MG63 (cell line): Measurements from ENCODE around the gene ACKR3. TPM values are rescaled to one million over a fixed set of nuclear protein-coding genes. Genes with fewer than 3 reads are reported as not detected.

Experiments used
- DNase-seq: peaks from one replicate; pipeline ENCODE4 v3.0.0-alpha.2; 2020
- H3K27me3 ChIP-seq: fragments of 250-450 bp; sonication (Bioruptor Pico); 2 replicates; pipeline ENCODE4 v1.5.1; 2020; ENCODE audit warnings: mild to moderate bottlenecking, moderate library complexity
- H3K36me3 ChIP-seq: fragments of 250-450 bp; sonication (Bioruptor Pico); 2 replicates; pipeline ENCODE4 v1.5.1; 2020; ENCODE audit warnings: mild to moderate bottlenecking, moderate library complexity
- H3K4me3 ChIP-seq: fragments of 250-450 bp; sonication (Bioruptor Pico); 2 replicates; pipeline ENCODE4 v1.5.1; 2020; ENCODE audit warnings: mild to moderate bottlenecking, moderate library complexity
- H3K9me3 ChIP-seq: fragments of 250-450 bp; sonication (Bioruptor Pico); 2 replicates; pipeline ENCODE4 v1.5.1; 2020; ENCODE audit warnings: mild to moderate bottlenecking, moderate library complexity
- total RNA-seq: library from RNA; depleted of rRNA; stranded (reverse); fragments of >200 nt; shearing (Covaris generic); gene quantifications from 2 replicates; pipeline ENCODE4 v1.2.3, GENCODE V29; 2014; ENCODE audit warnings: low replicate concordance

Gene ACKR3
- total RNA-seq, 1 experiment from 2014 or later, result 19.0 TPM

GRCh38 chr2:236574424-236575145 lies 5.0 kb downstream of the ACKR3 start:
- Histone ChIP-seq H3K9me3 (no peaks in the 10 kb centered on the region), H3K27me3 (no peaks in the 10 kb centered on the region), H3K36me3 (peaks cover 4% of the 10 kb centered on the region), H3K4me3 (no peak overlapping the region)
- DNase-seq, result no peak

GRCh38 chr2:236575510-236575909 lies 5.9 kb downstream of the ACKR3 start:
- H3K9me3 ChIP-seq, result no peaks in the 10 kb centered on the region
- DNase-seq, result no peak
- peaks cover 7% of the 10 kb centered on the region for H3K36me3 ChIP-seq

GRCh38 chr2:236576087-236576486 lies 6.5 kb downstream of the ACKR3 start:
- no peak for DNase-seq
- Histone ChIP-seq H3K4me3 (no peak overlapping the region), H3K27me3 (no peaks in the 10 kb centered on the region), H3K9me3 (no peaks in the 10 kb centered on the region), H3K36me3 (peaks cover 12% of the 10 kb centered on the region)

More at GRCh38 chr2:236575510-236575909, 5.9 kb downstream of the ACKR3 start:
- Histone ChIP-seq H3K27me3 (no peaks in the 10 kb centered on the region), H3K4me3 (no peak overlapping the region)

GRCh38 chr2:236576953-236577352 lies 7.3 kb downstream of the ACKR3 start:
- no peak for DNase-seq
- Histone ChIP-seq H3K36me3 (peaks cover 17% of the 10 kb centered on the region), H3K4me3 (no peak overlapping the region), H3K27me3 (no peaks in the 10 kb centered on the region), H3K9me3 (no peaks in the 10 kb centered on the region)

- Histone ChIP-seq H3K36me3 (peaks cover 17% of the 10 kb centered on the region), H3K4me3 (no peak overlapping the region), H3K27me3 (no peaks in the 10 kb centered on the region), H3K9me3 (no peaks in the 10 kb centered on the region)
- DNase-seq, result no peak
These were observed 8.1 kb downstream of the ACKR3 start for GRCh38 chr2:236577481-236578410.

GRCh38 chr2:236578411-236578846 lies 8.8 kb downstream of the ACKR3 start:
- no peak for DNase-seq
- no peak overlapping the region for H3K4me3 ChIP-seq
- no peaks in the 10 kb centered on the region for H3K9me3 ChIP-seq
- peaks cover 17% of the 10 kb centered on the region for H3K36me3 ChIP-seq
- no peaks in the 10 kb centered on the region for H3K27me3 ChIP-seq

GRCh38 chr2:236579048-236579745 lies 9.6 kb downstream of the ACKR3 start:
- Histone ChIP-seq H3K36me3 (peaks cover 17% of the 10 kb centered on the region), H3K9me3 (no peaks in the 10 kb centered on the region), H3K27me3 (no peaks in the 10 kb centered on the region), H3K4me3 (no peak overlapping the region)
- no peak for DNase-seq

- Histone ChIP-seq H3K27me3 (no peaks in the 10 kb centered on the region), H3K9me3 (no peaks in the 10 kb centered on the region), H3K4me3 (no peak overlapping the region), H3K36me3 (peaks cover 17% of the 10 kb centered on the region)
- DNase-seq, result no peak
These were observed 10.2 kb downstream of the ACKR3 start for GRCh38 chr2:236579746-236580315.

GRCh38 chr2:236580746-236581355 lies 11.2 kb downstream of the ACKR3 start:
- DNase-seq, result no peak
- H3K36me3 ChIP-seq, result peaks cover 17% of the 10 kb centered on the region

GRCh38 chr2:236581546-236581945 lies 11.9 kb downstream of the ACKR3 start:
- Histone ChIP-seq H3K36me3 (peaks cover 17% of the 10 kb centered on the region), H3K27me3 (no peaks in the 10 kb centered on the region), H3K9me3 (no peaks in the 10 kb centered on the region), H3K4me3 (no peak overlapping the region)
- no peak for DNase-seq

More at GRCh38 chr2:236580746-236581355, 11.2 kb downstream of the ACKR3 start:
- no peak overlapping the region for H3K4me3 ChIP-seq
- no peaks in the 10 kb centered on the region for H3K9me3 ChIP-seq
- H3K27me3 ChIP-seq, result no peaks in the 10 kb centered on the region

- H3K36me3 ChIP-seq, result peaks cover 17% of the 10 kb centered on the region
- no peak overlapping the region for H3K4me3 ChIP-seq
- H3K9me3 ChIP-seq, result no peaks in the 10 kb centered on the region
- no peaks in the 10 kb centered on the region for H3K27me3 ChIP-seq
- DNase-seq, result no peak
These were observed 13.3 kb downstream of the ACKR3 start for GRCh38 chr2:236582968-236583367.

GRCh38 chr2:236583621-236584203 lies 14.1 kb downstream of the ACKR3 start:
- DNase-seq, result no peak
- Histone ChIP-seq H3K27me3 (no peaks in the 10 kb centered on the region), H3K9me3 (no peaks in the 10 kb centered on the region), H3K4me3 (no peak overlapping the region), H3K36me3 (peaks cover 17% of the 10 kb centered on the region)

- no peaks in the 10 kb centered on the region for H3K27me3 ChIP-seq
- H3K9me3 ChIP-seq, result no peaks in the 10 kb centered on the region
- peaks cover 13% of the 10 kb centered on the region for H3K36me3 ChIP-seq
- H3K4me3 ChIP-seq, result no peak overlapping the region
- DNase-seq, result no peak
These were observed 15.1 kb downstream of the ACKR3 start for GRCh38 chr2:236584521-236585384.

GRCh38 chr2:236585966-236586365 lies 16.3 kb downstream of the ACKR3 start:
- Histone ChIP-seq H3K27me3 (no peaks in the 10 kb centered on the region), H3K36me3 (peaks cover 6% of the 10 kb centered on the region), H3K4me3 (no peak overlapping the region), H3K9me3 (no peaks in the 10 kb centered on the region)
- no peak for DNase-seq
